ENCODE data around the gene ZNHIT1. TPM values are rescaled to one million over a fixed set of nuclear protein-coding genes. Genes with fewer than 3 reads are reported as not detected.

The ZNHIT1 gene
- total and polyA plus RNA-seq, 4 donors: 49.2 to 167 (median 70.9) TPM

DNA sequence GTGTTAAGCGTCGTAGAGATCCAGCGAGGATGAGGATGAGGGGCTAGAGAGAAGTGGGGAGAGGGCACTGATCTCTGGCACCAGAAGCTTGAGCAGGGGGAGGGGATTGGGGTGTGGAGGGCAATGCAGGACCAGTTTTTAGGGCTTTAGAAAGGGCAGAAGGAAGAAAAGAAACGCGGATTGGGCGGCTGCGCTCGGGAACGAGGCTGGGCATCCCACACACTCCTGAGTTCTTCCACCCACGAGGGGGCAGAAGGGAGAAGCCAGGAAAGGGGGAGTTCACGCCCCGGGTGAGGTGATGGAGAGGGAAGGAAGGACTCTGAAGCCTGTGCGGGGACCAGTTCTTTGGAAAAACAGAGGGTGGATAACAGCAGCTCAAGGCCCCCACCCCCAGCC is 46.5 kb upstream of the ZNHIT1 start:
- DNase-seq (no peak), ATAC-seq (ENCODE audit: insufficient read depth, low FRiP score) (no peak)
- Histone ChIP-seq H3K36me3 (ENCODE audit: control insufficient read depth in 4 of 4, insufficient read depth in 4 of 4, low read length in 4 of 4) (no peaks in the 10 kb centered on the region), H3K9me3 (ENCODE audit: control insufficient read depth in 4 of 4, insufficient read depth in 3 of 4, low read length in 3 of 4) (peaks cover 0 to 17% (median 0%) of the 10 kb centered on the region in 4 donors), H3K27ac (ENCODE audit: low read depth in 1 of 2, low read length in 1 of 2) (no peak overlapping the region), H3K4me1 (ENCODE audit: control insufficient read depth in 5 of 5, insufficient read depth in 5 of 5, low read length in 5 of 5) (peaks cover 0 to 18% (median 4%) of the 10 kb centered on the region in 5 donors), H3K4me3 (no peak overlapping the region), H3K27me3 (ENCODE audit: control insufficient read depth in 3 of 3, insufficient read depth in 3 of 3, low read length in 2 of 3) (peaks cover 24 to 92% (median 87%) of the 10 kb centered on the region in 3 donors), H3K9ac (ENCODE audit: insufficient read depth in 1 of 2, low read length in 2 of 2) (no peak overlapping the region)
- TF ChIP-seq, protein P1, sequence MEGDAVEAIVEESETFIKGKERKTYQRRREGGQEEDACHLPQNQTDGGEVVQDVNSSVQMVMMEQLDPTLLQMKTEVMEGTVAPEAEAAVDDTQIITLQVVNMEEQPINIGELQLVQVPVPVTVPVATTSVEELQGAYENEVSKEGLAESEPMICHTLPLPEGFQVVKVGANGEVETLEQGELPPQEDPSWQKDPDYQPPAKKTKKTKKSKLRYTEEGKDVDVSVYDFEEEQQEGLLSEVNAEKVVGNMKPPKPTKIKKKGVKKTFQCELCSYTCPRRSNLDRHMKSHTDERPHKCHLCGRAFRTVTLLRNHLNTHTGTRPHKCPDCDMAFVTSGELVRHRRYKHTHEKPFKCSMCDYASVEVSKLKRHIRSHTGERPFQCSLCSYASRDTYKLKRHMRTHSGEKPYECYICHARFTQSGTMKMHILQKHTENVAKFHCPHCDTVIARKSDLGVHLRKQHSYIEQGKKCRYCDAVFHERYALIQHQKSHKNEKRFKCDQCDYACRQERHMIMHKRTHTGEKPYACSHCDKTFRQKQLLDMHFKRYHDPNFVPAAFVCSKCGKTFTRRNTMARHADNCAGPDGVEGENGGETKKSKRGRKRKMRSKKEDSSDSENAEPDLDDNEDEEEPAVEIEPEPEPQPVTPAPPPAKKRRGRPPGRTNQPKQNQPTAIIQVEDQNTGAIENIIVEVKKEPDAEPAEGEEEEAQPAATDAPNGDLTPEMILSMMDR (IDR thresholded peaks at IDR 0.05; ENCODE audit: control extremely low read depth, extremely low read depth): no peak
- 1 to 2% methylated on average over 13 of the region's 13 CpGs for WGBS, 2 donors

DNA sequence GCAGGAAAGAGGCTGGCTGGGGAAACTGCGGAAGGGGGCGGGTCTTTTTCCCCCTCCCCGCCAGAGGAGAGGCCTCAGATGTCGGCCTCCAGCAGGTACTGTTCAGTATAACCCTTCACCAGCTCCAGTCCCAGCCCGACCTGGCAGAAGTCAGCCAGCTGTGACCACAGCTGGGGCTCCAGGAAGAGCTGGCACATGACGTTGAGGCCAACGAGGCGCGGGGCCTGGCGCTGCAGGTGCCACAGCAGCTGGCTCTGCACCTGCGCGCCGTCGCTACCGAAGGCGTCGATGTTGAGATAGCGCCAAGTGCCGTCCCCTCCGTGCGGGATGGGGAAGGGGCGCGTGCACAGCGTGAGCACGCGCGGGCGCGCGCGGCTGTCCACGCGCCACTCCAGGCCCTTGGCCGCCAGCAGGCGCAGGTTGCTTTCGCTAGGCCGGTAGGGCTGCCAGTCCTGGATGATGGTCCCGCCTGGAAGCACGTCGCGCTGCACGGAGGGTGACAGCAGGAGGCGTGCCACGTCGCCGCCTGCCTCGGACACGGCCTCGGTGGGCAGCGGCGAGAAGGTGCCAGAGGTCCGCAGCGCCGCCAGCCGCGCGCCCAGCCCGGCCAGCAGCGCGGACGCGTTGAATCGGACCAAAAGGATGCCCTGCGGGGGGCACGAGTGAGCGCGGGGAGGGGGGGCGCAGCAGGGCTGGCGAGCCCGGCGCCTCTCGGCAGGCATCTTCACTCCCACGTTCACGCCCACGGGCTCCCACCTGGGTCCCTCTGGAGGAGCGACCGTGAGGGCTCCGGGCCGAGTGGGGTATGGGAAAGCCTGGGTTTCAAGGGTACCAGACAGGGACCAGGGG is 45.7 kb upstream of the ZNHIT1 start:
- Histone ChIP-seq H3K36me3 (ENCODE audit: control insufficient read depth in 4 of 4, insufficient read depth in 4 of 4, low read length in 4 of 4) (no peaks in the 10 kb centered on the region), H3K9ac (ENCODE audit: insufficient read depth in 1 of 2, low read length in 2 of 2) (no peak overlapping the region), H3K9me3 (ENCODE audit: control insufficient read depth in 4 of 4, insufficient read depth in 3 of 4, low read length in 3 of 4) (peaks cover 0 to 17% (median 0%) of the 10 kb centered on the region in 4 donors), H3K4me1 (ENCODE audit: control insufficient read depth in 5 of 5, insufficient read depth in 5 of 5, low read length in 5 of 5) (peaks cover 0 to 18% (median 4%) of the 10 kb centered on the region in 5 donors), H3K27me3 (ENCODE audit: control insufficient read depth in 3 of 3, insufficient read depth in 3 of 3, low read length in 2 of 3) (peaks cover 26 to 93% (median 89%) of the 10 kb centered on the region in 3 donors), H3K27ac (ENCODE audit: low read depth in 1 of 2, low read length in 1 of 2) (no peak overlapping the region), H3K4me3 (no peak overlapping the region)
- TF ChIP-seq, protein P1 (IDR thresholded peaks at IDR 0.05; ENCODE audit: control extremely low read depth, extremely low read depth): no peak
- DNase-seq (no peak), ATAC-seq (ENCODE audit: insufficient read depth, low FRiP score) (no peak)
- 2 to 3% methylated on average over 71 to 79 of the region's 79 CpGs for WGBS, 2 donors

DNA sequence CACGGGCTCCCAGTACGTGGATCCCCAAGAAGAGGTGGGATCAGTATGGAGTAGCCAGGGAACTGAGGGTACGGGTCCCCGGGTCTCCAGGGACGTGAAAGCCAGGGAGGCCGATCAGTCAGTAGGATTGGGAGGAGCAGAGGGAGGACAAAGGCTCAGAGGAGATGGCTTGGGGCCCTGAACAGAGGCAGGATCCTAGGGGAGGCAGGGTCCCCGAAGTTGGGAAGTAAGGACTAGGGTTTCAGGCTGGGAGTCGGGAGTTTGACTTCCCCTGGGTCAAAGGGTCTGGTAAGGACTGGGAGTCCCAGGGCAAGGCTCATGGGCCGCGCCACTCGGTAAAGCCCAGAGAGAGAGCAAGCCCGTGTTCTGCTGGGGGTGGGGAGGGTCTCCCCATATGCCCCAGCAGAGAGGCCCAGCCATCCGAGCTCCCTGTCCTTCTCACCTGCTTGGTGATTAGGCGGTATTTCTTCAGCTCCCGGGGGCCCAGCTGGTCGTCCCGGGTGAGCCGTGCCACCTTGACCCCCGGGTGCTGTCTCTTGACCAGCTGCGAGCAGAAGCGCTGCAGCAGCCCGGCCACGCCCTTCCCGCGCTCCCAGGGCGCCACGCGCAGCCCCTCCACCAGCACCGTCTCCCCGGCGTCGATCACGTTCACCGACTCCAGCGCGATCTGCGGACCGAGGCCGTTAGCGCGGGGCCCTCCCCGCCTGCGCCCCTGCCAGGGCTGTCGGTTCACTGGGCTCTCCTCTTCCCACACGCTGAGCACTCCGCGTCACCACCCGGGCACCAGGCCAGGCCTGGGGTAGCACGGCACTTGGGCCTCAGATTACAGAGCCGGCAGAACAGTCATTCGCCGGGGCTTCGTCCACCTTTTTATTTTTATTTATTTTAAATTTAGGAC is 44.9 kb upstream of the ZNHIT1 start:
- DNase-seq (peak; percentile 71 to 86 (median 77)), ATAC-seq (ENCODE audit: insufficient read depth, low FRiP score) (peak; percentile 55)
- Histone ChIP-seq H3K27me3 (ENCODE audit: control insufficient read depth in 3 of 3, insufficient read depth in 3 of 3, low read length in 2 of 3) (peaks cover 26 to 92% (median 89%) of the 10 kb centered on the region in 3 donors), H3K9me3 (ENCODE audit: control insufficient read depth in 4 of 4, insufficient read depth in 3 of 4, low read length in 3 of 4) (peaks cover 0 to 17% (median 0%) of the 10 kb centered on the region in 4 donors), H3K4me1 (ENCODE audit: control insufficient read depth in 5 of 5, insufficient read depth in 5 of 5, low read length in 5 of 5) (peaks cover 0 to 18% (median 4%) of the 10 kb centered on the region in 5 donors), H3K36me3 (ENCODE audit: control insufficient read depth in 4 of 4, insufficient read depth in 4 of 4, low read length in 4 of 4) (no peaks in the 10 kb centered on the region), H3K9ac (ENCODE audit: insufficient read depth in 1 of 2, low read length in 2 of 2) (no peak overlapping the region), H3K27ac (ENCODE audit: low read depth in 1 of 2, low read length in 1 of 2) (no peak overlapping the region), H3K4me3 (no peak overlapping the region)
- TF ChIP-seq, protein P1 (IDR thresholded peaks at IDR 0.05; ENCODE audit: control extremely low read depth, extremely low read depth): no peak
- 1 to 2% methylated on average over 50 to 53 of the region's 53 CpGs for WGBS, 2 donors

All from lung (tissue), 12 donors.